Neural cell (in vitro differentiated cells): ENCODE data around the gene ADAP2.

Source experiments
- CTCF ChIP-seq: fragments of 450-650 bp; IDR thresholded peaks from 2 replicates; pipeline ENCODE4 v1.5.1; 2014; ENCODE audit warnings: antibody characterized with exemption, mild to moderate bottlenecking, moderate library complexity; ENCODE audit not compliant: poor library complexity, severe bottlenecking
- EP300 ChIP-seq: fragments of 450-650 bp; conservative IDR thresholded peaks from 2 replicates; pipeline ENCODE4 v1.6.1; 2014; ENCODE audit warnings: antibody characterized with exemption, mild to moderate bottlenecking, moderate library complexity; ENCODE audit not compliant: poor library complexity, severe bottlenecking
- EZH2 ChIP-seq: fragments of 200-600, 300-800 bp; shearing (Covaris generic), sonication (generic); IDR thresholded peaks from 2 replicates; pipeline ENCODE4 v1.6.1; 2014; ENCODE audit warnings: antibody characterized with exemption, low read length, borderline replicate concordance, mild to moderate bottlenecking; ENCODE audit not compliant: insufficient read depth, poor library complexity, severe bottlenecking
- MXI1 ChIP-seq: fragments of 450-650 bp; conservative IDR thresholded peaks from 2 replicates; pipeline ENCODE4 v1.6.1; 2014; ENCODE audit warnings: antibody characterized with exemption, mild to moderate bottlenecking; ENCODE audit not compliant: poor library complexity, severe bottlenecking
- POLR2AphosphoS5 ChIP-seq: IDR thresholded peaks from 2 replicates; pipeline ENCODE4 v1.6.1; 2012
- RAD21 ChIP-seq: fragments of 450-650 bp; conservative IDR thresholded peaks from 2 replicates; pipeline ENCODE4 v1.6.1; 2014; ENCODE audit warnings: antibody characterized with exemption, mild to moderate bottlenecking, moderate library complexity
- REST ChIP-seq: IDR thresholded peaks from 2 replicates; pipeline ENCODE4 v1.6.1; 2012; ENCODE audit warnings: borderline replicate concordance
- SMC3 ChIP-seq: fragments of 450-650 bp; conservative IDR thresholded peaks from 2 replicates; pipeline ENCODE4 v1.6.1; 2014; ENCODE audit warnings: antibody characterized with exemption, mild to moderate bottlenecking, moderate library complexity; ENCODE audit not compliant: poor library complexity
- TAF1 ChIP-seq: IDR thresholded peaks from 2 replicates; pipeline ENCODE4 v1.6.1; 2012; ENCODE audit warnings: low read depth

GRCh38 chr17:30947796-30948195 lies 26.1 kb downstream of the ADAP2 start:
- TF ChIP-seq TAF1, result no peak
- no peak for TF ChIP-seq CTCF
- no peak for TF ChIP-seq RAD21
- no peak for TF ChIP-seq SMC3
- TF ChIP-seq POLR2AphosphoS5, result no peak
- TF ChIP-seq EZH2, result no peak
- no peak for TF ChIP-seq REST
- TF ChIP-seq MXI1, result no peak
- TF ChIP-seq EP300, result no peak
